KG1 (cell line): ENCODE measurements around the gene HOXA3.

ENCODE experiments used
- DNase-seq: peaks from one replicate; lab custom pipeline; 2025; lab: John Stamatoyannopoulos, UW

HOXA3 gene

GRCh38 chr7:27143023-27143949 lies 9.1 kb downstream of the HOXA3 start, which contains the start of gene HOXA5:
Gene HOXA5, minus strand, starts transcription at chr7:27143681. Its CDS starts 74 bp downstream, at chr7:27143607.
- DNase-seq, result no peak

DNA sequence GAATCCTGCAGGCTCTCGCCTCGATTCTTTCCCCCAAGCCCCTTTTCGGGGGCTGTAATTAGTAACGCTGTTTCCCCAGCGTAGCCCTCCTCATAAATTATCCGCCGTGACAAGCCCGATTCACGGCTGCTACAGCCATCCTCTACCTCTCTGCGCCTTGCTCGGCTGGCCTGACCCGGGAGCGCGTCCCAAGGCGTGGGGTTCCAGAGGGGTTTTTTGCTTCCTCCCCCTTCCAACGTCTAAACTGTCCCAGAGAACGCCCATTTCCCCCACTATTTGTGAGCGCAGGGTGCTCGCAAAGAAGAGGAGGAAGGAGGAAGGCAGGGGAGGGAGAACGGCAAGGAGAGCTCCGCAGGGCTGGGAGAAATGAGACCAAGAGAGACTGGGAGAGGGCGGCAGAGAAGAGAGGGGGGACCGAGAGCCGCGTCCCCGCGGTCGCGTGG lies 9.8 kb downstream of the HOXA3 start:
- DNase-seq, result no peak

GRCh38 chr7:27141923-27142579 lies 10.3 kb downstream of the HOXA3 start:
- no peak for DNase-seq

DNA sequence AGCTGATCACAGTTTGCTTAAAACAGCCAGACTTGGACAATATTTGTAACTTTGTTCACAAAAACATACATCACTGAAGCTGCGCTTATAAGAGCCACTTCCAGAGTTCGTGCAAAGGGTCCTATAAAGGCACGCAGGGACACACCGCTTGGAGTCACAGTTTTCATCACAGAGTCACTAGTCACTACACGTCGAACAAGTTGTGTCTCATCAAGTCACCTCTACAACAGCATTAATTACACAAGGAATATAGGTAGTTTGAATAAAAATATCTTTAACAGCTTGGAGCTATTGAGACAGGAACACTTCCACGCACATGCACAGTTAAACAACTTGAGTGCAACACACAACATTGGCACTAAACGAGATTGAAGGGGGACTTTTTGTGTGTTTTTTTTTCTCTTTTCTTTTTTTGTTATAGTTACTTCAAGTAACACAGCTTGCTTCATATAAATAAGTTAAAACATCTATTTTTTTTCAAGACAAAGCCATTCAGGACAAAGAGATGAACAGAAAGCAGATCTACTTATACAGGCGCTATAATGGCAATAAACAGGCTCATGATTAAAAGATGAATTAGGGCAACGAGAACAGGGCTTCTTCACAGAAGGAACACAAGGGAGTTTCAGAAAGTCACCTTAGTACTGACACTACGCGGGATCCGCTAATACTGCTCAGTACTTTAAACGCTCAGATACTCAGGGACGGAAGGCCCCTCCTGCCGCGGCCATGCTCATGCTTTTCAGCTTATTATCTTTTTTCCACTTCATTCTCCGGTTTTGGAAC lies 11.1 kb downstream of the HOXA3 start:
- DNase-seq, result no peak

DNA sequence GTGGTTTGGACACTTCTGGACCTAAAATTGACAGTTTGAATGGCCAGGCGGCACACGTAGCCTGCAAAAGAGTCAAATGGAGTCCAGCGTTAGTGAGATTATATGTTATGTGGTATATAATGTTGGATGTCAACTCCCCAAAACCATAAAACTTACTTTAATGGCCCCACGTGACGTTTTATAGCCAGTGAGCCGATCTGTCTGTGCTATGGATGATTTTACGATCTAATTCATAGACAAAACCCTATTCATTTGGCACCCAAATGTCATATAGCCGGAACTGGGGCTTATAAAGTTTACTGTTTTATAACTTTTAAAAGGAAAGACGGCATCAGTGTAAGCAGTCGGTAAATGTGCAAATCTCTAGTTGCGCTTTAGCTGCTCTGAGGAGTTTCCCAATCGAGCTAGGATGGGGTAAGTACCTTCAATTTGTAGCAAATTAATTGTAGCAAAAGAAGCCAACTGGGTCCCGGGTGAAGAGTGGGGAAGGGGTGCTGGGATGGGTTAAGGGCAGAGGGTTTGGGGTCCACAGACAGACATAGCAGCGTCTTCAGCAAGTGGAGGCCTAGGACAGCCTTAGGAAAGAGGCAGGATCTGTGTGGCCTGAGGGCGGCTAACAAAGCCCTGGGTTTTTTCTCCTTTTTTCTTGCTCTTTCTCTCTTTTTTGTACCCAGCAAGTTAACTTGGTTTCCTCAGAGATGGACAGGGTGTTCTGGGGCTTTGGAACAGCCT lies 12.1 kb downstream of the HOXA3 start:
- DNase-seq, result no peak

DNA sequence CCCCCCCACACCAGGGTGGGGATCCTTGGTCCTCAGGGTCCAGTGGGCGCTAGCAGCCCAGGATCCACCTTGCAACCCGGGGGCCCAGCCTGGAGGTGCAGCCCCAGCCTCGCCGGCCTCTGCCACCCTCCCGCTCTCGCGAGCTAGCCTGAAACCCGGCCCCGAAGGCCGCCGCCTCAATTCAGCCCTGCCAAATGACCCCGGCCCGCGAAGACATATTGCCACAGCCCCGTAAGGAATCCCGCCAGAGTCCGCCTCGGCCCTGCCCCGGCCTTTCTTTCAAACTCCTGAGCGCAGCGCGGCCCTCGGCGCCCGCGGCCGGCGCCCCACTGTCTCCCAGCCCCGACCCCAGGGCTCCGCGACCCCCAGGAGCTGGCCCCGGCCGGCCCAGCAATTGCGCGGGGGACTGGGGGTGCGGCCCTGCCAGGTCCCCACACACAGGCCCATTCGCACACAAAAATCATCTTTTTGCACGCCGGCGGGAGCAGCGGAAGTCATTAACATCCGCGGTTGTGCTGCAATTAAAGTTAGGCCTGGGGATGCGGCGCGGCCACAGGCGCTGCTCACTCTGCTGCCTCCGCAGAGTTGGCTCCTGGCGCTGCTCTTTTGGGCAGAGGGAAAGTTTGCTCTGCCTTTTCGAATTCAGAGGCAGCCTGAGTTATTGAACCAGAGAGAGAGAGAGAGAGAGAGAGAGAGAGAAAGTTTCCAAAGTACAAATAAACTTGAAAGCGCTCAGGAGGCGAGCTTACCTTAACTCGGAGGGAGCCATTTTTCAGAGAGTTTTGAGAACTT lies 12.9 kb downstream of the HOXA3 start:
- no peak for DNase-seq

DNA sequence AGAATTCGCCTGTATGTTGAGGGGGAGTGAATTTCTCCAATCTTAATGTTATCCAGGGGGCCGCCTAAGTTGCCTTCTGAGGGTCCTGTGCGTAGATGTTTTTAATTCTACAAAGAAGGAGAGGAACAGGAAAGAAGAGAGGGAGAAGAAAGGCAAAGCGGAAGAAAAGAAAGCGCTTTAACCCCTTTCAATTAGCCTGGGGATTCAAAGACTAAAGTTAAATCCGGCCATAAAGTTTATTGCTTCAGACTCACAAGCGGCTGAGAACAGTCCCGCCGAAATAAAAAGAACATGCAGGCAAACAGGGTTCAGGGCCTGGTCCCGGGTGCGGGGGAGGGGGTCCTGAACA lies 13.4 kb downstream of the HOXA3 start:
- DNase-seq, result no peak

- DNase-seq, result no peak
These were observed 13.9 kb downstream of the HOXA3 start for GRCh38 chr7:27138472-27138871.

DNA sequence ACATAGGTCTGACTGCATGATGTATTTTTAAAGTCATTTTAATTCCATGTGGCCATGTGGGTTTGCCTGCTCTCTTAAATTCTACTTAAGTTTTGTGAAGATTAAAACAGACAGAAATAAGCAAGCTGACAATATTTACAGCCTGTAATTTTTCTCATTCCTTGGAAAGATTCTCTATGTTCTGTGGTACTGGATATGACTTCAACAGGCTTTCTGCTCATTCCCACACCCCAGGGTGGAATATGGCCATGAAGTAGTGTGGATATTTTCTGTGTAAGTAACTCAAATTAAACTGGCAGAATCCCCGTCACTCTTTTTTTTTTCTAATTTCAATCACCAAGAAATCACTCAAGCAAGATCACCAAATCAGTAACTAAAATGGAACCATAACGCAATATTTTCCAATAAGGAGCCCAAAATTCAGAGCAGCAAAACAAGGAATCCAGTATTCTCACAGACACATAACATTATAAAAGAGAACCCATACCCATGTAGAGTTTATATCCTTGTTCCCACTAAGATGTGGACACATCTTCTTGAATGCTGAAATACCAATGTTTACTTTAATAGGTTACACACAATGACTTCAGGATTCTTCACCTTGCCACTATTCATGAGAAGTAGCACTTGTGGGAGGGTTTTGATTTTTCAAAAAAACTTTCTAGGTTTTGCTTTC lies 14.6 kb downstream of the HOXA3 start:
- no peak for DNase-seq

GRCh38 chr7:27134392-27134791 lies 18.0 kb downstream of the HOXA3 start:
- DNase-seq, result no peak

DNA sequence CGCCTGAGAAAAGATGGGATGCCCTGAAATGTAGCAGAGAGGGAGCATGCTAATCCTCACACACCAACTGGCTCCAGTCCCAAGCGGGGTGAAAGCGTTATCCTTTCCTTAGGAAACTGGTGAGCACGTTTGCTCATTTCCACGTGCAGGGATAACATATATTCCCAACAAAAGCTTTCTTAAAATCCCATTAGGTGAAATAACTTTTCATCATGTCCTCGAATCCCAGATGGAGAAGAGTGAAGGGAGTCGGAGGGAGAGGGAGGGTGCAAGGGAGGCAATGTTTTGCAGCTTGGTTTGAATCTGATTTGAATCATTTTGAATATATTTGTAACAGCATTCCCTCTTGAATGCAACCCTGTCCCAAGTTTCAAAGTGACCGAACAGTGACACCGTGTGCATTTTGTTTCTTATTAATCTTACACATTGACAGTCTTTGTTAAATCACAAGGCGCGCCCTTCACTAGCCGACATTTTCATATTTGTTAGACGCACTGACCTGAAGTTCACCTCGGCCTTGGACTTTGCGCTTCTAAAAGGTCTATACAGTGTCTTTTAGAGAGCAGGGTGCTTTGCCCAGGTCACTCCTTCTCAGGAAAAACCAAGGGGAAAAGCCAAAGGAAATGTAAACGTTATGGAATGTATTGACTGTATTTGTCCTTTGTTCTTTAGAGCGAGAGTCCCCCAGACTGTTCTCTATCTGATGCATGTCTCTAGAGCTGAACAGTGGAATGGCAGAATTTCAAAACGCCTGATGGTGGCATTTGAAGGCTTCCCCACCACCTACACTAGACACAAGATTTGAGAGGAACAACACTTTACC lies 18.8 kb downstream of the HOXA3 start:
- DNase-seq, result no peak

GRCh38 chr7:27132978-27133377 lies 19.4 kb downstream of the HOXA3 start:
- DNase-seq, result no peak

- DNase-seq, result no peak
These were observed 20.2 kb downstream of the HOXA3 start for GRCh38 chr7:27132214-27132613.

GRCh38 chr7:27131390-27131819 lies 21.0 kb downstream of the HOXA3 start:
- DNase-seq, result no peak

- DNase-seq, result no peak
These were observed 21.6 kb downstream of the HOXA3 start, which contains the start of gene HOXA4 for GRCh38 chr7:27130540-27131389. Gene HOXA4, minus strand, starts transcription at chr7:27130757. Its CDS starts 24 bp downstream, at chr7:27130733.

DNA sequence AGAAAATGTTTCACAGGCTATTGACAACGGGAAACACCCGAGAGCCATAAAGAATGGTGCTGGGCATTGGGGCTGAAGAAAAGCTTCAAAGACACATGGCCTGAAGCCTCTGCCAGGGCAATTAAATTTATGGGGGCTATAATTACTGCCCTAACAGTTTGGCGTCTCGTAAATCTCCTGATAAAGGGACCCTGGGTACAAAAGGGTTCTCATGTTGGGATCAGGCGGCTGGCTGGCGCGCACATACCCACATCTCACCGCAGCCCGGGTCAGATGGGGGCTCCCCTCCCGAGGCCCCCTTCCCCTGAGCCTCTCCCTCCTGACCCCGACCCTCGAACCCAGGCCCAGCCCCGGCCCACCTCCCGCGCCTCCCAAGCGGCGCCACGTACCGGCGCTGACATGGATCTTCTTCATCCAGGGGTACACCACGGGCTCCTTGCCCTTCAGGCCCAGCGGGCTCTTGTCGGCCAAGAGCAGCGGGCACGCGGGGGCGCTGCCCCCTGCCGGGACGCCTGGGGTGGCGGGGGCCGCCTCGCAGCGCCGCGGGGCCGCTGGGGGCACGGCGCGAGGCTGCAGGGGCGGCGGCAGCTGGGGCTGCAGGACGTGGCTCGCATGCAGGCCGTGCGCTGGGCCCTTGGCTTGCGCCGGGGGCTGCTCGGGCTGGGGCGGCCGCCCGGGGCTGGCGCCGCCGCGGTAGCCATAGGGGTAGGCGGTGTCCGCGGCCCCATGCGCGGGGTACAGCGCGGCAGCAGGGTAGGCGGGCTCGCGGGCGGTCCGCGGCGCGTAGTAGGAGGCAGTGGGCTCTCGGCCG lies 22.4 kb downstream of the HOXA3 start:
- no peak for DNase-seq
